ENCODE measurements around the gene ZDHHC20. TPM values are rescaled to one million over a fixed set of nuclear protein-coding genes. Genes with fewer than 3 reads are reported as not detected.

The ZDHHC20 gene
- total RNA-seq, 4 donors from 2014 or later: 75.8 to 90.2 (median 79.3) TPM

GRCh38 chr13:21405309-21405708 is 53.8 kb downstream of the ZDHHC20 start:
- Histone ChIP-seq H3K36me3 (peaks cover 0 to 7% of the 10 kb centered on the region in 2 donors), H3K27me3 (no peaks in the 10 kb centered on the region), H3K4me3 (replicated peaks in 1 of 3) (no peak overlapping the region), H3K9me3 (no peaks in the 10 kb centered on the region), H3K4me1 (no peaks in the 10 kb centered on the region), H3K27ac (no peak overlapping the region)
- TF ChIP-seq, protein P1, sequence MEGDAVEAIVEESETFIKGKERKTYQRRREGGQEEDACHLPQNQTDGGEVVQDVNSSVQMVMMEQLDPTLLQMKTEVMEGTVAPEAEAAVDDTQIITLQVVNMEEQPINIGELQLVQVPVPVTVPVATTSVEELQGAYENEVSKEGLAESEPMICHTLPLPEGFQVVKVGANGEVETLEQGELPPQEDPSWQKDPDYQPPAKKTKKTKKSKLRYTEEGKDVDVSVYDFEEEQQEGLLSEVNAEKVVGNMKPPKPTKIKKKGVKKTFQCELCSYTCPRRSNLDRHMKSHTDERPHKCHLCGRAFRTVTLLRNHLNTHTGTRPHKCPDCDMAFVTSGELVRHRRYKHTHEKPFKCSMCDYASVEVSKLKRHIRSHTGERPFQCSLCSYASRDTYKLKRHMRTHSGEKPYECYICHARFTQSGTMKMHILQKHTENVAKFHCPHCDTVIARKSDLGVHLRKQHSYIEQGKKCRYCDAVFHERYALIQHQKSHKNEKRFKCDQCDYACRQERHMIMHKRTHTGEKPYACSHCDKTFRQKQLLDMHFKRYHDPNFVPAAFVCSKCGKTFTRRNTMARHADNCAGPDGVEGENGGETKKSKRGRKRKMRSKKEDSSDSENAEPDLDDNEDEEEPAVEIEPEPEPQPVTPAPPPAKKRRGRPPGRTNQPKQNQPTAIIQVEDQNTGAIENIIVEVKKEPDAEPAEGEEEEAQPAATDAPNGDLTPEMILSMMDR (IDR thresholded peaks at IDR 0.05): no peak
- no peak for TF ChIP-seq POLR2A (IDR thresholded peaks at IDR 0.05)
- intact Hi-C loops (cut with DNase I): no loop called here
- WGBS, 2 donors: 98 to 99% methylated on average over 1 of the region's 1 CpG
- DNase-seq: no peak

- H3K36me3 ChIP-seq: peaks cover 0 to 4% of the 10 kb centered on the region in 2 donors
- WGBS, 2 donors: 91 to 96% methylated on average over 3 of the region's 3 CpGs
- no peak overlapping the region for H3K27ac ChIP-seq
- intact Hi-C loops (cut with DNase I): no loop called here
- no peaks in the 10 kb centered on the region for H3K9me3 ChIP-seq
- no peaks in the 10 kb centered on the region for H3K4me1 ChIP-seq
- no peaks in the 10 kb centered on the region for H3K27me3 ChIP-seq
- no peak for TF ChIP-seq POLR2A (IDR thresholded peaks at IDR 0.05)
- TF ChIP-seq, protein P1 (IDR thresholded peaks at IDR 0.05): no peak
- DNase-seq: no peak
- H3K4me3 ChIP-seq (replicated peaks in 1 of 3): no peak overlapping the region
These were observed 56.4 kb downstream of the ZDHHC20 start for GRCh38 chr13:21402586-21403307.

DNA sequence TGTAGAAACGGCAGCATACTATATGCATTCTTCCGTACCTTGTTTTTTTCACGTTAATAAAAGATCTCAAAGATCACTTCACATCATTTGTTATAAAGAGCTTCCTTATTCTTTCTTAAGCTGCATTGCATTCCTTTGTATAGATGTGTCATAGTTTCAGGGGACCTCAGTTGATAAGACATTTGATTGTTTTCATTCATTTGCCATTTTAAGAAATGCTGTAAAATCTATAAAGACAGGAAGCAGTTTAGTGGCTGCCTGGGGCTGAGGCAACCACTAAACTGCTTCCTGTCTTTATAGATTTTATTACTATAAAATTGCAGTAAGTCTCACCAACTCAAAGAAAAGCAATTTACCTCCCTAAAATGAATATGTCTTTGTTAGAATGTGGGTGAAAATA is 59.4 kb downstream of the ZDHHC20 start:
- no peak for TF ChIP-seq POLR2A (IDR thresholded peaks at IDR 0.05)
- TF ChIP-seq, protein P1 (IDR thresholded peaks at IDR 0.05): no peak
- WGBS, 2 donors: 89 to 91% methylated on average over 3 of the region's 3 CpGs
- intact Hi-C loops (cut with DNase I): no loop called here
- Histone ChIP-seq H3K4me1 (no peaks in the 10 kb centered on the region), H3K9me3 (no peaks in the 10 kb centered on the region), H3K4me3 (replicated peaks in 1 of 3) (no peak overlapping the region), H3K27ac (no peak overlapping the region), H3K36me3 (peaks cover 0 to 4% of the 10 kb centered on the region in 2 donors), H3K27me3 (no peaks in the 10 kb centered on the region)
- DNase-seq: no peak

GRCh38 chr13:21395953-21396352 is 63.1 kb downstream of the ZDHHC20 start:
- WGBS, 2 donors: 79 to 82% methylated on average over 3 of the region's 3 CpGs
- peaks cover 0 to 4% of the 10 kb centered on the region in 2 donors for H3K36me3 ChIP-seq

DNA sequence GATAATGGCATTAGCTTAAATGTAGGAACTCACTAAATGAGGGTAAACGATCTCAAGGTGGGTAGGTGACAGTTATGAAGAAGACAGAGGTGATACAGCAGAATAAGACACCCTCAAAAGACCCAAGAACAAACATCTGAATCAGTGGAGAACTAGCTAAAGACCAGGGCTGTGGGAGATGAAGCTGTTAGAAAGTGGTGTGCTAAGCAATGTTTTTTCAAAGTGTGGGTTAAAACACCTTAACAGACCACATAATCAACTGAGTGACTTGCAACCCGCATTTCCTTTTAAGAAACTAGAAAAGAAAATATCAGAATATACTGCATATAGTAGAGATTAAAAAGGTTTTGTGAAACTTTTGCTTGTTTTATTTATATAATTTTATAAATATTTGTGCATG is 70.0 kb downstream of the ZDHHC20 start:
- no peaks in the 10 kb centered on the region for H3K4me1 ChIP-seq
- H3K4me3 ChIP-seq (replicated peaks in 1 of 3): no peak overlapping the region
- no peak overlapping the region for H3K27ac ChIP-seq
- WGBS, 2 donors: 93 to 95% methylated on average over 2 of the region's 2 CpGs
- no peaks in the 10 kb centered on the region for H3K27me3 ChIP-seq
- intact Hi-C loops (cut with DNase I): no loop called here
- peaks cover 0 to 10% of the 10 kb centered on the region in 2 donors for H3K36me3 ChIP-seq
- TF ChIP-seq, protein P1 (IDR thresholded peaks at IDR 0.05): no peak
- TF ChIP-seq POLR2A (IDR thresholded peaks at IDR 0.05): no peak
- DNase-seq: no peak
- no peaks in the 10 kb centered on the region for H3K9me3 ChIP-seq

More at GRCh38 chr13:21395953-21396352, 63.1 kb downstream of the ZDHHC20 start:
- TF ChIP-seq POLR2A (IDR thresholded peaks at IDR 0.05): no peak
- TF ChIP-seq, protein P1 (IDR thresholded peaks at IDR 0.05): no peak
- Histone ChIP-seq H3K27me3 (no peaks in the 10 kb centered on the region), H3K9me3 (no peaks in the 10 kb centered on the region), H3K4me3 (replicated peaks in 1 of 3) (no peak overlapping the region), H3K27ac (no peak overlapping the region), H3K4me1 (no peaks in the 10 kb centered on the region)
- no peak for DNase-seq
- intact Hi-C loops (cut with DNase I): no loop called here

All from thyroid gland (tissue), 4 donors.